Measurements from ENCODE around the gene METAP1D.
"Not testable (repeated sequence)": the region's sequence is repeated elsewhere in the genome, so short reads cannot be mapped to it uniquely, and the experiment has no call there.

The METAP1D gene

GRCh38 chr2:172105471-172106107 lies 105.8 kb downstream of the METAP1D start:
- DNase-seq: no peak

GRCh38 chr2:172106108-172106961 lies 106.6 kb downstream of the METAP1D start:
- DNase-seq: no peak

- DNase-seq: no peak
Observed at GRCh38 chr2:172107690-172108586, 108.2 kb downstream of the METAP1D start.

DNA sequence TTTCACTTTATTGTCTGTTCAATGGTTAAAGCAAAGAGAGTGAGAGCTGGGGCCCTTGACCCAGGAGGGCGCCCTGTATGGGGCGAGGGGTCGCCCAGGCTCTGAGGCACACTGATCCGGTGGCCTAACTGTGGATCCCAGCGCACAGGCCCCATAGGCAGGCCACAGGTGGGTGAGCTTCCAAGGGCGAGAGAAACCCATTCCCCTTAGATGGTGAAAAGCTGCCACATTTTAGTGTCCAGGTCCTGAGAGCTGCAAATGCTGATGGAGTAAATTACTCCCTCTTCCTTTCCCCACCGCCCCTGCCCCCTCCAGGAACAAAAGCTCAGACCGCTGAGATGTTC lies 108.8 kb downstream of the METAP1D start:
- no peak for DNase-seq

DNA sequence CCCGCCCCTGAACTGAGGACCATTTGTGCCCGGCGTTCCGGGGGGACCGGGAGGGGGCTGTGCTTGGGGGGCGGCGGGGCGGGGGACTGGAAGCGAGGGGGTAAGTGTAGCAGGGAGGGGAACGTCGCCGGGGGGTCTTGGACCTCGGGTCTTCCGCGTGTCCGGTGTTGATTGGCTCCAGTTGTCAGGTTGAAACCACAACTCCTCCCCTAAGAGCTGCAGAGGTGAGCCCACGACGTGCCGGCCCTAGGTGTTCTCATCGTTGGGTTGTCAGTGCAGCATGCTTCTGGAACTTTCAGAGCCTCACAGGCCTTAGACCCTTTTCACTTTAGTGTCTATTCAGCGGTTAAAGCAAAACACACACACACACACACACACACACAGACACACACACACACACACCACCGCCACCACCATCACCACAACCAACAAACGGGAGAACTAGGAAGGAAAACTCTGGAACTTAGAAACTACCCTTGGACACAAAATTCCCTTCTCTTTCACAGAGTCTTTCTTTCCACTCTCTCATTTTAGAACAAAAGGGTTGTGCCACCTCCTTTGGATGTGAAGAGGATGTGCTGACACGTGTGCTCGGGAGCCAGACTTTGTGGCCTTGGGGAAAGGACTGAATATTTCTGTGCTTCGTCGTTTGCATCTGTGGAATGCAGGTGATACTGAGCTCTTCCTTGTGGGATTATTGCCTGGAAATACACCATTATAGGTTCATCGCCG lies 109.7 kb downstream of the METAP1D start:
- DNase-seq: no peak

DNA sequence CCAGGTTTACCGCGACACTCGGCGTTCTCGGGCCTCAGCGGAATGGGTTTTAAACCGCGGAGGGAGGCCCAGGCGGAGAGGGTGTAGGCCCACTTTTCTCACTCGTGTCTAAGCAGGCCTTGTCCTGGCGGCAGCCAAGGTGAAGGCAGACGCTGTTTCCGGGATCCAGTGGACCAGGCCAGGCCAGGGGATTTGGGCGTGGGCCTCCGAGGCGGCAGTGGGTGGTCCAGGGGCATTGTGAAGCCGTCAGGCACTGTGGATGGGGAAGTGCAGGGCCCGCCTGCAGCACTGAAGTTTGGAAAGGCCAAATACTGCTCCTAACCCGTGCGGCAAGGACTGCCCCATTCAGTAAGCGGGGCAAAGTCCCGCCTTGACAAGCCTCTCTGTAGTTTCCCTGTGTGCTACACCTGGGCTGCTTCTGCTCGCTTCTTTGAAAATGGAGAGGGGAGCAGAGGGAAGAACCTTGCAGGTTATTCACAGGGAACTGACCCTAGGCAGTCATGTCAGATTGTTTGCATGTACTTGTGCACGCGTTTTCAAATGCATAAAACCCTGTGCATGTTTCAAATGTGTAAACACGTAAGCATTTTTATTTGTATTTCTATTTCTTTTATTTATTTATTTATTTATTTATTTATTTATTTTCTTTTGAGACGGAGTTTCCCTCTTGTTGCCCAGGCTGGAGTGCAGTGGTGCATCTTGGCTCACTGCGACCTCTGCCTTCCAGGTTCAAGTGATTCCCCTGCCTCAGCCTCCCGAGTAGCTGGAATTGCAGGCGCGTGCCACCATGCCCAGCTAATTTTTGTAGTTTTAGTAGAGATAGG lies 110.4 kb downstream of the METAP1D start:
- DNase-seq: no peak

DNA sequence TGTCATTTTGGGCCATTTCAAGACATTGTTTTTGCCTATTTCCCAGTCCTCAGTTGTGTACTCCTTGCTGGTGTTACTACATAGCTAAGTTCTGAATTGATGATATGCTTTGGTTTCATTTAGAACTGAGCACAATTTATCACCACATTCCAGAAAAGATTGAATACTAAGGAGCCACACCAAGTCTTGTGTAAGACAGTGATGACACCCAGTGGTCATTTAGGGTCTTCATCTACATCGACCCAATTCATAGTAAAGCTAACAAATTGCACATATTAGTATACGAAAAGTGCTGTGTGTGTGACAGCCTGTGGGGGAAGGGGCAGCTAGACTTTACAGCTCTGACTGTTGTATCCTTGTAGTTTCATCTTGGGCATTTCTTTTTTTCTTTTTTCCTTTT lies 113.9 kb downstream of the METAP1D start:
- DNase-seq: no peak

GRCh38 chr2:172114176-172114575 lies 114.4 kb downstream of the METAP1D start:
- not testable (repeated sequence) for DNase-seq

DNA sequence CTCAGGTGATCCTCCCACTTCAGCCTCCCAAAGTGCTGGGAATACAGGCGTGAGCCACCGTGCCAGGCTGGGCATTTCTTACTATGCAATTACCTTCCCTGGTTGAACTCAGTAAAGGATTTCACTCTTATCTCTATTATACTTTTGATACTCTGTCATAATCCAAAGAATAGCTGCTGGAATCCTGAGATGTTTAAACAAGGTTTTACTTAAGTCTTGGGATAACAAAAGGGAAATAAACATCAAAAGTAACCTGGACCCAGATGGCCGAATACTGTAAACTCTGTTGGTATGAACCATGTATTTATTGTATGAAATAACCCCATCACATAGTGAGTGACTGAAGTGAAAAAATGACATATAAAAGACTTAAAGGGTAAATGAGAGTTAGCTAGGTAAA lies 114.8 kb downstream of the METAP1D start:
- DNase-seq: no peak

GRCh38 chr2:172116107-172116506 lies 116.4 kb downstream of the METAP1D start:
- DNase-seq: no peak

DNA sequence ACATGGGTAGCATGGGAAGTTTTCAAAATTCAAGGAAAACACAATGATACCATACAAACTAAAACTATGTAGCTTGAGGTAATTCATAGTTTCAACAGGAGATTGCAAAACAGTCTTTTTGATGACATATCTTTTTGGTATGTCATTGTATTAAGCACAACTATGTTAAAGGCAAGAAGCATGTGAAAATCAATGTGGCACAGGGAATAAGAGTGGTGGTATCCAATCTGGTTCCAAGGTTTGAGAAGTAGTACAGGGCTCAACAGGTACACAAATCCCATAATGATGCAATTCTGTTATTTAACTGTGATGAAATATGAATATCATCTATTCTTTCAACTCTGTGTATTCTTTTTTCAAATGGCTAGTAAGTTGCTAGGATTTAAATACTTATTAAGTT lies 119.3 kb downstream of the METAP1D start:
- DNase-seq: no peak

GRCh38 chr2:172120118-172120517 lies 120.4 kb downstream of the METAP1D start:
- DNase-seq: no peak

- no peak for DNase-seq
Observed at GRCh38 chr2:172128484-172128883, 128.7 kb downstream of the METAP1D start.

DNA sequence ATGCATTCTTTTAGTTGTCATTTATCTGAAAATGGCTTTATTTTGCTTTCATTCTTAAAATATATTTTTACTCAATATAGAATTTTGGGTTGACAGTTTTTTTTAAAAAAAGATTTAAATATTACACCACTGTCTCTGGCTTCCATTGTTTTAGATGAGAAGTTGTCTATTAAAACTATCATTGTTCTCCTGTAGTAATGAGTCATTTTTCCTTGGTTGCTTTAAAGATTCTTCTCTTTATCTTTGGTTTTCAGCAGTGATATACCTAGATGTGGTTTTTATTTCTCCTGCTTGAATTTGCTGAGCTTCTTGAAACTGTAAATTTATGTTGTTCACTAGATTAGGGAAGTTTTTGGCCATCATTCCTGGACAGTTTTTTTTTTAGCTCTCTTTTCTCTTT lies 129.7 kb downstream of the METAP1D start:
- DNase-seq: no peak

Data from NCI-H524 treated with DMSO at 0.1 percent for 48 hours (cell line).